Astrocyte (in vitro differentiated cells and primary cell): ENCODE data around the gene GSK3B.

Experiments
- CTCF ChIP-seq: IDR thresholded peaks from 2 replicates; pipeline ENCODE4 v1.5.1; 2011; ENCODE audit warnings: low read depth, mild to moderate bottlenecking, inconsistent platforms, low read length, moderate library complexity; ENCODE audit not compliant: insufficient read depth
- EZH2 ChIP-seq: IDR thresholded peaks from 2 replicates; pipeline ENCODE4 v1.6.1; 2012; ENCODE audit warnings: mild to moderate bottlenecking, low read length, inconsistent platforms; ENCODE audit not compliant: insufficient read depth

- TF ChIP-seq CTCF = no peak
- no peak for TF ChIP-seq EZH2
These were observed 16.5 kb downstream of the GSK3B start for GRCh38 chr3:120077731-120078130.
